HepG2 (cell line): ENCODE measurements around the gene PPP2R5D. TPM values are rescaled to one million over a fixed set of nuclear protein-coding genes. Genes with fewer than 3 reads are reported as not detected.

Experiments used
- CCDC6 ChIP-seq: sonication (generic); formaldehyde crosslinking; IDR thresholded peaks from 2 replicates; pipeline ENCODE4 v1.8.1; 2022; ENCODE audit warnings: mild to moderate bottlenecking, missing genetic modification reagents, moderate library complexity
- ELF3 ChIP-seq: IDR thresholded peaks from 2 replicates; pipeline ENCODE4 v1.6.1; 2016; ENCODE audit warnings: missing genetic modification reagents, missing compliant biosample characterization
- GABPB1 ChIP-seq: IDR thresholded peaks from 2 replicates; pipeline ENCODE4 v1.6.1; 2016; ENCODE audit warnings: mild to moderate bottlenecking, missing genetic modification reagents, moderate library complexity, missing compliant biosample characterization
- MIXL1 ChIP-seq: IDR thresholded peaks from 2 replicates; pipeline ENCODE4 v1.6.1; 2016
- NR2F2 ChIP-seq: IDR thresholded peaks from 2 replicates; pipeline ENCODE4 v1.6.1; 2012; ENCODE audit warnings: low read depth, inconsistent platforms, borderline replicate concordance
- RELA ChIP-seq: sonication (generic); formaldehyde crosslinking; IDR thresholded peaks from 2 replicates; pipeline ENCODE4 v1.4.0; 2020; ENCODE audit warnings: missing genetic modification reagents
- ZNF225 ChIP-seq: sonication (generic); formaldehyde crosslinking; IDR thresholded peaks from 2 replicates; pipeline ENCODE4 v1.4.0; 2020; ENCODE audit warnings: mild to moderate bottlenecking, missing genetic modification reagents
- ZNF333 ChIP-seq: sonication (generic); formaldehyde crosslinking; IDR thresholded peaks from 2 replicates; pipeline ENCODE4 v1.4.0; 2020; ENCODE audit warnings: mild to moderate bottlenecking, missing genetic modification reagents, borderline replicate concordance
- ZNF460 ChIP-seq: sonication (generic); formaldehyde crosslinking; IDR thresholded peaks from 2 replicates; pipeline ENCODE4 v1.5.1; 2020; ENCODE audit warnings: missing genetic modification reagents, mild to moderate bottlenecking, borderline replicate concordance
- ZNF510 ChIP-seq: sonication (generic); formaldehyde crosslinking; IDR thresholded peaks from 2 replicates; pipeline ENCODE4 v1.4.0; 2020; ENCODE audit warnings: low read depth, mild to moderate bottlenecking, missing genetic modification reagents
- ZNF619 ChIP-seq: sonication (generic); formaldehyde crosslinking; IDR thresholded peaks from 2 replicates; pipeline ENCODE4 v1.4.0; 2020; ENCODE audit warnings: mild to moderate bottlenecking, missing genetic modification reagents
- ZNF672 ChIP-seq: sonication (generic); formaldehyde crosslinking; IDR thresholded peaks from 2 replicates; pipeline ENCODE4 v1.8.1; 2022; ENCODE audit warnings: missing genetic modification reagents
- ZNF788 ChIP-seq: sonication (generic); formaldehyde crosslinking; IDR thresholded peaks from 2 replicates; pipeline ENCODE4 v1.5.0; 2020; ENCODE audit warnings: mild to moderate bottlenecking, missing genetic modification reagents, borderline replicate concordance
- polyA plus RNA-seq, 8 experiments: library from polyadenylated mRNA; depleted of rRNA in 3 of 8; stranded (reverse) in 7 of 8; unstranded in 1 of 8; fragments of >200 nt; fragmentation: Illumina TruSeq in 4 of 8; extraction: Trizol in 4 of 8; gene quantifications; 2 replicates each; pipeline versions ENCODE4 v1.2.1 to v1.2.3, GENCODE V29; 2011 to 2016; ENCODE audit warnings: low read depth in 4 of 8, missing spikeins in 1 of 8, mixed read lengths in 1 of 8; ENCODE audit not compliant: insufficient read depth in 1 of 8
- total RNA-seq, 5 experiments: library from RNA; depleted of rRNA; stranded (reverse); fragments of >200 nt; fragmentation: Illumina TruSeq; extraction: Trizol; gene quantifications; 2 replicates each; pipeline ENCODE4 v1.2.3, GENCODE V29; 2016; ENCODE audit warnings: low read depth in 1 of 5
- TF ChIP-seq, protein P1 (sequence below): IDR thresholded peaks from 2 replicates; pipeline ENCODE4 v1.4.0; 2020; ENCODE audit warnings: mild to moderate bottlenecking, missing genetic modification reagents
- TF ChIP-seq, protein P2 (sequence below): sonication (generic); formaldehyde crosslinking; IDR thresholded peaks from 2 replicates; pipeline ENCODE4 v1.5.0; 2020; ENCODE audit warnings: missing genetic modification reagents
- TF ChIP-seq, protein P3 (sequence below): sonication (generic); formaldehyde crosslinking; IDR thresholded peaks from 2 replicates; pipeline ENCODE4 v1.8.0; 2022; ENCODE audit warnings: mild to moderate bottlenecking, missing genetic modification reagents
- TF ChIP-seq, protein P4 (sequence below): sonication (generic); formaldehyde crosslinking; IDR thresholded peaks from 2 replicates; pipeline ENCODE4 v1.5.1; 2020; ENCODE audit warnings: missing genetic modification reagents, mild to moderate bottlenecking, borderline replicate concordance
- TF ChIP-seq, protein P5 (sequence below): sonication (generic); formaldehyde crosslinking; IDR thresholded peaks from 2 replicates; pipeline ENCODE4 v1.8.0; 2022; ENCODE audit warnings: missing genetic modification reagents, low read depth, mild to moderate bottlenecking, borderline replicate concordance
- TF ChIP-seq, protein P6 (sequence below): sonication (generic); formaldehyde crosslinking; IDR thresholded peaks from 2 replicates; pipeline ENCODE4 v1.4.0; 2020; ENCODE audit warnings: missing genetic modification reagents

PPP2R5D gene
- total and polyA plus RNA-seq, 2 of the 13 experiments (the other 11 are each of a cell fraction or from before 2014, with no cell fraction given), result 53.7 to 60.4 TPM

DNA sequence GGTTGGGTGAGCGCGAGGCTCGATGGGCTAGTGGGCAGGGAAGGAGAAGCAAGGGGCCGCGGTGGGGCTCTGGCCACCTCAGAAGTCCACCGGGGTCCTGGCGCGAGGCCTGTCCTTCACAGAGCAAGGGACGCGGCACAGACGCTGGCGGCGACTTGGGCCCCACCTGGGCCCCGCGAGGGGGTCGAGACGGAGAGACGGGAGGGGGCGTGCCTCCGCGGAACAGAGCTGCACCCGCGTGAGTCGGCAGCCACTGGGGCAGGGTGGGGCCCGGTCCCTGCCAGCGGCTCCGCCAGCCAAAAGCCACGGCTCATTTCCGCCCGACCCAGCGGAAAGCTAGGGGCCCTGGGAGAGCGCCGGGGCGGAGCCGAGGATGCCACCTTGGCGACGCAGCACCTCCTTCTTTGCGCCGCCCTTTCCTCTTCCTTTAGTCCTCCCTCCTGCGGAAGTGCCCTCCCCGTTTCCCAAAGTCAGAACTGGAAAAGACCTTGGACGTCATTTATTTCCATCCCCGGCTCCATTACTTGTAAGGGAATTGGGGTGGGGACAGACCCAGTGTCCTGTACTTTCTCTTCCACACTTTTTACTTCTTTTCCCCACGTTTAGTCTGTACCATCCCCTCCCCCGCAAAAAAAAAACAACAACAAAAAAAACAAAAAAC lies 69.3 kb downstream of the PPP2R5D start, which contains the start of gene CUL7 (continued):
- TF ChIP-seq, protein P1, sequence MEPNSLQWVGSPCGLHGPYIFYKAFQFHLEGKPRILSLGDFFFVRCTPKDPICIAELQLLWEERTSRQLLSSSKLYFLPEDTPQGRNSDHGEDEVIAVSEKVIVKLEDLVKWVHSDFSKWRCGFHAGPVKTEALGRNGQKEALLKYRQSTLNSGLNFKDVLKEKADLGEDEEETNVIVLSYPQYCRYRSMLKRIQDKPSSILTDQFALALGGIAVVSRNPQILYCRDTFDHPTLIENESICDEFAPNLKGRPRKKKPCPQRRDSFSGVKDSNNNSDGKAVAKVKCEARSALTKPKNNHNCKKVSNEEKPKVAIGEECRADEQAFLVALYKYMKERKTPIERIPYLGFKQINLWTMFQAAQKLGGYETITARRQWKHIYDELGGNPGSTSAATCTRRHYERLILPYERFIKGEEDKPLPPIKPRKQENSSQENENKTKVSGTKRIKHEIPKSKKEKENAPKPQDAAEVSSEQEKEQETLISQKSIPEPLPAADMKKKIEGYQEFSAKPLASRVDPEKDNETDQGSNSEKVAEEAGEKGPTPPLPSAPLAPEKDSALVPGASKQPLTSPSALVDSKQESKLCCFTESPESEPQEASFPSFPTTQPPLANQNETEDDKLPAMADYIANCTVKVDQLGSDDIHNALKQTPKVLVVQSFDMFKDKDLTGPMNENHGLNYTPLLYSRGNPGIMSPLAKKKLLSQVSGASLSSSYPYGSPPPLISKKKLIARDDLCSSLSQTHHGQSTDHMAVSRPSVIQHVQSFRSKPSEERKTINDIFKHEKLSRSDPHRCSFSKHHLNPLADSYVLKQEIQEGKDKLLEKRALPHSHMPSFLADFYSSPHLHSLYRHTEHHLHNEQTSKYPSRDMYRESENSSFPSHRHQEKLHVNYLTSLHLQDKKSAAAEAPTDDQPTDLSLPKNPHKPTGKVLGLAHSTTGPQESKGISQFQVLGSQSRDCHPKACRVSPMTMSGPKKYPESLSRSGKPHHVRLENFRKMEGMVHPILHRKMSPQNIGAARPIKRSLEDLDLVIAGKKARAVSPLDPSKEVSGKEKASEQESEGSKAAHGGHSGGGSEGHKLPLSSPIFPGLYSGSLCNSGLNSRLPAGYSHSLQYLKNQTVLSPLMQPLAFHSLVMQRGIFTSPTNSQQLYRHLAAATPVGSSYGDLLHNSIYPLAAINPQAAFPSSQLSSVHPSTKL (CRISPR knock-in tag), result peak; percentile 77; the same call in 1 of the 2 replicates
- TF ChIP-seq CCDC6 (peak; percentile 97), ZNF333 (no peak; the same call in 1 of the 2 replicates), RELA (peak; percentile 90), ZNF788 (CRISPR knock-in tag) (peak; percentile 99), ZNF510 (CRISPR knock-in tag) (no peak), ZNF619 (CRISPR knock-in tag) (no peak; the same call in 1 of the 2 replicates), ZNF672 (no peak), GABPB1 (CRISPR knock-in tag) (peak; percentile 97), MIXL1 (CRISPR knock-in tag) (peak; percentile 68), ZNF225 (CRISPR knock-in tag) (peak; percentile 67; the same call in 1 of the 2 replicates), ZNF460 (peak; percentile 43; the same call in 1 of the 2 replicates), ELF3 (peak; percentile 97), NR2F2 (no peak; the same call in 1 of the 2 replicates)
- TF ChIP-seq, protein P2, sequence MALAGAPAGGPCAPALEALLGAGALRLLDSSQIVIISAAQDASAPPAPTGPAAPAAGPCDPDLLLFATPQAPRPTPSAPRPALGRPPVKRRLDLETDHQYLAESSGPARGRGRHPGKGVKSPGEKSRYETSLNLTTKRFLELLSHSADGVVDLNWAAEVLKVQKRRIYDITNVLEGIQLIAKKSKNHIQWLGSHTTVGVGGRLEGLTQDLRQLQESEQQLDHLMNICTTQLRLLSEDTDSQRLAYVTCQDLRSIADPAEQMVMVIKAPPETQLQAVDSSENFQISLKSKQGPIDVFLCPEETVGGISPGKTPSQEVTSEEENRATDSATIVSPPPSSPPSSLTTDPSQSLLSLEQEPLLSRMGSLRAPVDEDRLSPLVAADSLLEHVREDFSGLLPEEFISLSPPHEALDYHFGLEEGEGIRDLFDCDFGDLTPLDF, result no peak
- TF ChIP-seq, protein P3, sequence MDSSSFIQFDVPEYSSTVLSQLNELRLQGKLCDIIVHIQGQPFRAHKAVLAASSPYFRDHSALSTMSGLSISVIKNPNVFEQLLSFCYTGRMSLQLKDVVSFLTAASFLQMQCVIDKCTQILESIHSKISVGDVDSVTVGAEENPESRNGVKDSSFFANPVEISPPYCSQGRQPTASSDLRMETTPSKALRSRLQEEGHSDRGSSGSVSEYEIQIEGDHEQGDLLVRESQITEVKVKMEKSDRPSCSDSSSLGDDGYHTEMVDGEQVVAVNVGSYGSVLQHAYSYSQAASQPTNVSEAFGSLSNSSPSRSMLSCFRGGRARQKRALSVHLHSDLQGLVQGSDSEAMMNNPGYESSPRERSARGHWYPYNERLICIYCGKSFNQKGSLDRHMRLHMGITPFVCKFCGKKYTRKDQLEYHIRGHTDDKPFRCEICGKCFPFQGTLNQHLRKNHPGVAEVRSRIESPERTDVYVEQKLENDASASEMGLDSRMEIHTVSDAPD (CRISPR knock-in tag), result peak; percentile 70; the same call in 1 of the 2 replicates
- TF ChIP-seq, protein P4, sequence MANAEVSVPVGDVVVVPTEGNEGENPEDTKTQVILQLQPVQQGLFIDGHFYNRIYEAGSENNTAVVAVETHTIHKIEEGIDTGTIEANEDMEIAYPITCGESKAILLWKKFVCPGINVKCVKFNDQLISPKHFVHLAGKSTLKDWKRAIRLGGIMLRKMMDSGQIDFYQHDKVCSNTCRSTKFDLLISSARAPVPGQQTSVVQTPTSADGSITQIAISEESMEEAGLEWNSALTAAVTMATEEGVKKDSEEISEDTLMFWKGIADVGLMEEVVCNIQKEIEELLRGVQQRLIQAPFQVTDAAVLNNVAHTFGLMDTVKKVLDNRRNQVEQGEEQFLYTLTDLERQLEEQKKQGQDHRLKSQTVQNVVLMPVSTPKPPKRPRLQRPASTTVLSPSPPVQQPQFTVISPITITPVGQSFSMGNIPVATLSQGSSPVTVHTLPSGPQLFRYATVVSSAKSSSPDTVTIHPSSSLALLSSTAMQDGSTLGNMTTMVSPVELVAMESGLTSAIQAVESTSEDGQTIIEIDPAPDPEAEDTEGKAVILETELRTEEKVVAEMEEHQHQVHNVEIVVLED (CRISPR knock-in tag), result peak; percentile 88
- TF ChIP-seq, protein P5, sequence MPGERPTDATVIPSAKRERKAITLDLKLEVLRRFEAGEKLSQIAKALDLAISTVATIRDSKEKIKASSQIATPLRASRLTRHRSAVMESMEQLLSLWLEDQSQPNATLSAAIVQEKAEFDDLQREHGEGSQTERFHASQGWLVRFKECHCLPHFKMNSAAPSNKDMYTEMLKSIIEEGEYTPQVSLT (CRISPR knock-in tag), result no peak
- TF ChIP-seq, protein P6, sequence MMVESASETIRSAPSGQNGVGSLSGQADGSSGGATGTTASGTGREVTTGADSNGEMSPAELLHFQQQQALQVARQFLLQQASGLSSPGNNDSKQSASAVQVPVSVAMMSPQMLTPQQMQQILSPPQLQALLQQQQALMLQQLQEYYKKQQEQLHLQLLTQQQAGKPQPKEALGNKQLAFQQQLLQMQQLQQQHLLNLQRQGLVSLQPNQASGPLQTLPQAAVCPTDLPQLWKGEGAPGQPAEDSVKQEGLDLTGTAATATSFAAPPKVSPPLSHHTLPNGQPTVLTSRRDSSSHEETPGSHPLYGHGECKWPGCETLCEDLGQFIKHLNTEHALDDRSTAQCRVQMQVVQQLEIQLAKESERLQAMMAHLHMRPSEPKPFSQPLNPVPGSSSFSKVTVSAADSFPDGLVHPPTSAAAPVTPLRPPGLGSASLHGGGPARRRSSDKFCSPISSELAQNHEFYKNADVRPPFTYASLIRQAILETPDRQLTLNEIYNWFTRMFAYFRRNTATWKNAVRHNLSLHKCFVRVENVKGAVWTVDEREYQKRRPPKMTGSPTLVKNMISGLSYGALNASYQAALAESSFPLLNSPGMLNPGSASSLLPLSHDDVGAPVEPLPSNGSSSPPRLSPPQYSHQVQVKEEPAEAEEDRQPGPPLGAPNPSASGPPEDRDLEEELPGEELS, result peak; percentile 79
